AG09319 (cell line): ENCODE data around the gene CFAP97D2.
A peak's percentile ranks its signal among the peaks of the same experiment; 100 is the strongest.
"Not testable (repeated sequence)": the region's sequence is repeated elsewhere in the genome, so short reads cannot be mapped to it uniquely, and the experiment has no call there.

Source experiments
- DNase-seq: peaks from one replicate; pipeline ENCODE4 v3.0.0-alpha.2; 2010; ENCODE audit warnings: low read depth; ENCODE audit errors: extremely low read depth
- TF ChIP-seq, protein P1 (sequence below): IDR thresholded peaks from 2 replicates; pipeline ENCODE4 v1.5.1; 2011; ENCODE audit warnings: low read depth, mild to moderate bottlenecking, inconsistent platforms, low read length, moderate library complexity

The CFAP97D2 gene

DNA sequence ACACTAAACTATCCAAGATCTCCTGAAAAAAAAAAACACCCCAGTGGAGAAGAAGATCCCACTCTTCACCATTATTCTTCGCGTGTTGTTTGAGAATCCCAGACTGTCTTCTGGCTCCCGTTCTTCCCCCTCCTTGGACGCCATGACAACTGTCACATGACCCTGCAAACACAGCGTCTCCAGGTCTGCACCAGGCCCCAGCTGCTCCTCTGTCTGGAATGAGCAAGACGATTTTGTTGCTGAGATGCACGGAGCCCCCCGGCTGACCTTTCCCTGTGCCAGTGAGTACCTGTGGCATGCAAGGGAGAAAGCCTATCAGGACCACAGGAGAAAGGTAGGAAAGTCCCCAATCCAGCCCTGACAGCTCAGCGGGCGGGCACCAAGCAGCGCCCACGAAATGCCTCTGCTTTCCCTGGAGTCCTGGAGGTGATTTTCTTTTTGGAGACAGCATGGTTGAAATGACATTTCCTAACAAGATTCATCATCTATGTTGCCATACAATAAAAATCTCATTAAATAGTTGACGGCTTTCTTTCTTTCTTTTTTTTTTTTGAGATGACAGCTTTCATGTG is at the start of gene CFAP97D2:
Gene CFAP97D2 (plus strand): TSS at position 171 of the 572 bp plus-strand sequence. CDS start 74 bp downstream, at position 245.
- TF ChIP-seq, protein P1, sequence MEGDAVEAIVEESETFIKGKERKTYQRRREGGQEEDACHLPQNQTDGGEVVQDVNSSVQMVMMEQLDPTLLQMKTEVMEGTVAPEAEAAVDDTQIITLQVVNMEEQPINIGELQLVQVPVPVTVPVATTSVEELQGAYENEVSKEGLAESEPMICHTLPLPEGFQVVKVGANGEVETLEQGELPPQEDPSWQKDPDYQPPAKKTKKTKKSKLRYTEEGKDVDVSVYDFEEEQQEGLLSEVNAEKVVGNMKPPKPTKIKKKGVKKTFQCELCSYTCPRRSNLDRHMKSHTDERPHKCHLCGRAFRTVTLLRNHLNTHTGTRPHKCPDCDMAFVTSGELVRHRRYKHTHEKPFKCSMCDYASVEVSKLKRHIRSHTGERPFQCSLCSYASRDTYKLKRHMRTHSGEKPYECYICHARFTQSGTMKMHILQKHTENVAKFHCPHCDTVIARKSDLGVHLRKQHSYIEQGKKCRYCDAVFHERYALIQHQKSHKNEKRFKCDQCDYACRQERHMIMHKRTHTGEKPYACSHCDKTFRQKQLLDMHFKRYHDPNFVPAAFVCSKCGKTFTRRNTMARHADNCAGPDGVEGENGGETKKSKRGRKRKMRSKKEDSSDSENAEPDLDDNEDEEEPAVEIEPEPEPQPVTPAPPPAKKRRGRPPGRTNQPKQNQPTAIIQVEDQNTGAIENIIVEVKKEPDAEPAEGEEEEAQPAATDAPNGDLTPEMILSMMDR: no peak
- DNase-seq: no peak

DNA sequence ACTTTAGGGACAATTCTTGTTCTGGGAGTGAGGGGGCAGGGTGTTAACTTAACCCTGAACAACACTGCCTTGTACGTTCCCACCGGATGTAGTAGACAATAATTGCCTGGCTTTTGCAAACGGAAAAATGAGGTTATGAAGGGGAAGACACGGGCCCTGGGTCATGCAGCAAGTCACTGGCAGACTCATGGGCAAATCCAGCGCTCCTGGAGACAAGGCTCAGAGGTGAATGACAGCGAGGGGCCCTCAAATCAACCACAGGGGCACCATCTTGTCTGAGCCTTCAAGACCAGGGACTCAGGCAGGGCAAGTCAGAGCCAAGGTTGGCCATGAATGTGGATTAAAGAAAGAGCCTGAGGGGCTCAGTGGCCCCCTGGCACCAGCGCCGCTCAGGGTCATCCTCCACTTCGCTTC is 49.4 kb upstream of the CFAP97D2 start:
- TF ChIP-seq, protein P1: no peak
- no peak for DNase-seq

DNA sequence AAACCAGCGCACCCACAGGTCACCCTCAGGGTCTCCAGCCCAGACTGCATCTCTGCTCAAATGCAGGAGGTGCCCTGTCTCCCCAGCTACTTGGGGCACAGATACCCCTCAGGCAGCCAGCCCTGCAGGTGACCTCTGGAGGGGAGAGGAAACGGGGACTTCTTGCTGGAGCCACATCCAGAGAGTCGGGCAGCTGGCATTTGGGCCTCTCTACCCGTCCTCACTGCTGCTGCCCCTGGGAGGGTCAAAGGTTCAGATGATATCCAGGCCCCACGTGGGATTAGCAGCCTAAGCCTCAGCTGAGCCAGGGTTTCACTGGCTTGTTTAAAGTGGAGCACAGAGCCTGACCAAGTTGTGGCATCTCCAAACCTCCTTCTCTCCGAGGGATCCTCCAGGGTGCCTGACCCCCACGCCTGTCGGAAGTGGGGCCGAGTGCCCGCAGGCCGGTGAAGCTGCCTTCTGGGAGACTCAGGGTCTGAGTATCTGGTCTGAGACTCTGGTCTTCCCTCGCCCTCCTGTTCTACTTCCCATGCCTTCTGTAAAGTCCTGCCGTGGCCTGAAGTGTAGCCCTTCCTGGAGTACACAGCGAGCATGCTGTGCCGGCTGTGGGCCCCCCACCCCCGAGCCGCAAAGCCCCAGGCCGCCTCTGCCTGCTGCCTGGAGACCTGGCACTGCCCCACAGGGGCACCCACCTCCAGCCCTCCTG is 48.8 kb upstream of the CFAP97D2 start:
- DNase-seq: no peak
- TF ChIP-seq, protein P1: no peak

DNA sequence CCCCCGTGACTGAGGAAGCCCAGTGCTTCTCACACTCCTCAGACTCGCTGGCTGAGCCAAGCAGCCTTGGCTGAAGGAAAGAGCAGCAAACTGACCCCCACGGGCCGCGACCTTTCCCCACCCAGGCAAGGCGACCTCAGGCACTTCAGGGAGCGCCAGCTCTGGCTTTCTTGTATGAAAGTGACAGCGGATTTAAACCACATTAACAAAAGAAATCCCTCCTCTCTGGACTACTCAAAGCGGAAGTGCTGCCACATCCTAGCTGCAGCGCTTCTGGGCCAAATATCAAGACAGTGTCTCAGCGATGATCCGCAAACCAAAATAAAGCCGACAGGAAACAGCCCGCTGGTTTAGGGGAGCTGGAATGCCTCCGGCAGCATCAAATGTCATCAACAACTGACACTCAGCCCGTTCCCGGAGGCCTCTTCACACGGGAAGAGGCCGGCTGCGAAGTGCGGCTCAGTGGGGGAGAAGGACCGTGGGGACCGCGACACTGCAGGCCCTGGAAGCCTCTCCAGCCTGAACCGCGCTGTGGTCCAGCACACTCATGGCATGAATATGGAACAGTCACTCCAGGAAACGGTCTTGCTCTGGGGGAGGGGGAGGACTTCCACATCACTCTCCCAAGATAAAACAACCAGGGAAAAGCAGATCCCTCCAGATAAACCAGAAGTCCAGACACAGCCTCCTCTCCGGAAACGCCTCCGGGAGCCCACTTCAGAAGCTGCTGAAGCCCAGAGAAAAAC is 48.0 kb upstream of the CFAP97D2 start:
- TF ChIP-seq, protein P1: no peak
- DNase-seq: peak; percentile 42

DNA sequence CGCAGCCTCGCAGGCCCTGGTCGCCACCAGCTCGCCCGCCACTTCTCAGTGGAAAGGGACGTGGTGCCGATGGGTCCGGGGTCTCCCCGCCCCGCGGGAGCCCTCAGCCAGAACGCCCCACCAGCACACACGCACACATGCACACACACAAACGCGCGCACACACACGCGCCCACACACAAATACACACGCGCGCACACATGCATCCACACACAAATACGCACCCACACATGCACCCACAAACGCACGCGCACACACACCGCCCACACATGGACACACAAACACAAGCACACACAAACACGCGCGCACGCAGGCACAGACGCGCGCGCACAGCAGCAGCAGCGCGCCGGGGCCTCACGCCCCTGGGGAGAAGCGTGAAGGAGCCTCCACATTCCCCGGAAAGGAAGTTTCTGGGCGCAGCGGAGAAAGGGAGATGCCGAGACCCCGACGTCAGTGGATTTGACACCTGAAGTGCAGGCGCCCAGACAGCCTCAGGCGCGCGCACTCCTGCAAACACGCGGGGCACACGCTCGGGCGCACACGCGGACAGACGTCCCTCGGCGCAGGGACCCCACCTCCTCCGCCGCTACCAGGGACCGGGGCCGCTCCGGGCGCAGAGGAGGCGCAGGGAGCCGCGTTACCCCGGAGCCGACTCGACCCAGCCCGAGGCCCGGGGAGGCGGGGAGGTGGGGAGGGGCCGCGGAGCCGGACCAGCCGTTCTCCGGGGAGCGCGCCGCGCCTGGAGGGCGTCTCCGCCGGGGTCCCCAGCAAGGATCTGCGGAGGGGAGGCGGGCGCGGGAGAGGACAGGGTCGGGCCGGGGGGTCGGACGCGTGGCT is 47.3 kb upstream of the CFAP97D2 start:
- TF ChIP-seq, protein P1: no peak
- DNase-seq: no peak

DNA sequence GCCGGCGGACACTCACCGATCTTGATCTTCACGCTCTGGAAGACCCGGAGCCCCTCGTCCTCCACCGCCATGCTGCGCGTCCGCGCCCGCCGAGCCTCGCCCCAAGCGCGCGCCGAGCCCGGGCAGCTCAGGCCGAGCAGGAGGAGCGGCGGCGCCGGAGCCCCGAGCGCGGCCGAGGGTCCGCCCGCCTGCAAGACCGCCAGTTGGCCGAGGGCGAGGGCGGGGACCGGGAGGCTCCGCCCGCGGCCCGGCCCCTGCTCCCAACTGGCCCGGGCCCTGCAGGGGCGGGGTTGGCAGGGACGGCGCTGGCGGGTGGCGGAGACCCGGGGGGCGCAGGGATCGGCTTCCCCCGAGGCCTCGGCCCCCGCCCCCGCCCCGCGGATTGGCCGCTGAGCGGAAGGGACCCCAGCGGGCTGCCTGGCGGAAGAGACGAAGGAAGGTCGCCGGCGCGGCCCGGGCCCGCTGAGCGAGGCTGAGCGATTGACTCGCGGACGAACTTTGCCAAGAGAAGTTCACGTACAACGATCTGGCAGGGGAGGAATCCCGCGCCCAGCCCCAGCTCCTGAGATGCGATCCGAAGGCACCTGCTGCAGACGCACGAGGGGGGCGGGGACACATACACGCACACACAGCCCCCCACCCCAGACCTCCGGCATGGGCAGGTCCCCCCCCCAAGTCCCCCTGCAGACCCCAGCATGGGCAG is 46.5 kb upstream of the CFAP97D2 start, which contains the start of gene RASA3:
Gene RASA3 (minus strand): TSS at position 205 of the 703 bp plus-strand sequence. CDS start 134 bp downstream, at position 71.
- DNase-seq: peak; percentile 63
- TF ChIP-seq, protein P1: no peak

DNA sequence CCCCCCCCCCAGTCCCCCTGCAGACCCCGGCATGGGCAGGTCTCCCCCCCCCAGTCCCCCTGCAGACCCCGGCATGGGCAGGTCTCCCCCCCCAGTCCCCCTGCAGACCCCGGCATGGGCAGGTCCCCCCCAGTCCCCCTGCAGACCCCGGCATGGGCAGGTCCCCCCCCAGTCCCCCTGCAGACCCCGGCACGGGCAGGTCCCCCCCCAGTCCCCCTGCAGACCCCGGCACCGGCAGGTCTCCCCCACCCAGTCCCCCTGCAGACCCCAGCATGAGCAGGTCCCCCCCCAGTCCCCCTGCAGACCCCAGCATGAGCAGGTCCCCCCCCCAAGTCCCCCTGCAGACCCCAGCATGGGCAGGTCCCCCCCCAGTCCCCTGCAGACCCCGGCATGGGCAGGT is 45.9 kb upstream of the CFAP97D2 start:
- DNase-seq: not testable (repeated sequence)

DNA sequence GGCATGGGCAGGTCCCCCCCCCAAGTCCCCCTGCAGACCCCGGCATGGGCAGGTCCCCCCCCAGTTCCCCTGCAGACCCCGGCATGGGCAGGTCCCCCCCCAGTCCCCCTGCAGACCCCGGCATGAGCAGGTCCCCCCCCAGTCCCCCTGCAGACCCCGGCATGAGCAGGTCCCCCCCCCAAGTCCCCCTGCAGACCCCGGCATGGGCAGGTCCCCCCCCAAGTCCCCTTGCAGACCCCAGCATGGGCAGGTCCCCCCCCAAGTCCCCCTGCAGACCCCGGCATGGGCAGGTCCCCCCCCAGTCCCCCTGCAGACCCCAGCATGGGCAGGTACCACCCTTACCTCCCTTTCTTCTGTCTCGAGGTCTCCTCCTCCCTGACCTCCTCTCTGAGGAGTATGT is 45.5 kb upstream of the CFAP97D2 start:
- DNase-seq: not testable (repeated sequence)
